GM13976 (cell line): ENCODE results near the gene OR4K2.
"Not testable (repeated sequence)": the region's sequence is repeated elsewhere in the genome, so short reads cannot be mapped to it uniquely, and the experiment has no call there.

Source experiments
- DNase-seq: peaks from one replicate; pipeline ENCODE4 v3.0.0; 2012; ENCODE audit warnings: low spot score
- in situ Hi-C: fragments of 300-500 bp; cut with MboI; formaldehyde crosslinking; loops from one replicate; pipeline ENCODE4 v1.12.0; 2022; ENCODE audit warnings: low sequenced_read_pairs, mixed read lengths, inconsistent platforms; ENCODE audit not compliant: unreplicated experiment
- TF ChIP-seq, protein P1 (sequence below): IDR thresholded peaks from 2 replicates; pipeline ENCODE4 v1.5.1; 2012; ENCODE audit warnings: borderline replicate concordance, mild to moderate bottlenecking; ENCODE audit not compliant: insufficient read depth; ENCODE audit errors: extremely low read depth, missing control alignments, control extremely low read depth

OR4K2 gene, protein sequence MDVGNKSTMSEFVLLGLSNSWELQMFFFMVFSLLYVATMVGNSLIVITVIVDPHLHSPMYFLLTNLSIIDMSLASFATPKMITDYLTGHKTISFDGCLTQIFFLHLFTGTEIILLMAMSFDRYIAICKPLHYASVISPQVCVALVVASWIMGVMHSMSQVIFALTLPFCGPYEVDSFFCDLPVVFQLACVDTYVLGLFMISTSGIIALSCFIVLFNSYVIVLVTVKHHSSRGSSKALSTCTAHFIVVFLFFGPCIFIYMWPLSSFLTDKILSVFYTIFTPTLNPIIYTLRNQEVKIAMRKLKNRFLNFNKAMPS

DNA sequence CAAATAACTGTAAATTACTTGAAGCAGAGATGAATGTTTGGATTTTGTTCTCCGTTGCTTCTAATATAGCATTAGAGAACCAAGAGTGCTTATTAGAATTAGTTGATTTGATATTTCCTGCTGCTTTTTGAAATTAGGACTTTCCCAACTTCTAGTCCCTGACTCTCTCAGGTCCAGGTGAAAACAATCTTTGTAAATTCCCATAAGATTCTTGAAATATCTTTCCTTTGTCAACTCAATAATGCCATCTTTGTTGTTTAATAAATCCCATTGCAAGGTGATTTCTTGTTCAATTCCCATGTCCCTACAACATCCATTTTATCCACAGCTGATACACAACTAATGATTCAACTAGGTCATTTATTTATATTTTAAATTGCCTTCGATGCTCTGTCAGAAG is at the start of gene OR4K2:
Gene OR4K2 (plus strand): TSS at position 301 of the 400 bp plus-strand sequence. CDS start 1,126 bp downstream, outside the sequence.
- in situ Hi-C loops, result no loop called here
- DNase-seq, result no peak

GRCh38 chr14:19827626-19828244 is 47.2 kb upstream of the OR4K2 start:
- DNase-seq, in situ Hi-C loops: not testable (repeated sequence)

More for the DNA sequence above, at the start of gene OR4K2:
- TF ChIP-seq, protein P1, sequence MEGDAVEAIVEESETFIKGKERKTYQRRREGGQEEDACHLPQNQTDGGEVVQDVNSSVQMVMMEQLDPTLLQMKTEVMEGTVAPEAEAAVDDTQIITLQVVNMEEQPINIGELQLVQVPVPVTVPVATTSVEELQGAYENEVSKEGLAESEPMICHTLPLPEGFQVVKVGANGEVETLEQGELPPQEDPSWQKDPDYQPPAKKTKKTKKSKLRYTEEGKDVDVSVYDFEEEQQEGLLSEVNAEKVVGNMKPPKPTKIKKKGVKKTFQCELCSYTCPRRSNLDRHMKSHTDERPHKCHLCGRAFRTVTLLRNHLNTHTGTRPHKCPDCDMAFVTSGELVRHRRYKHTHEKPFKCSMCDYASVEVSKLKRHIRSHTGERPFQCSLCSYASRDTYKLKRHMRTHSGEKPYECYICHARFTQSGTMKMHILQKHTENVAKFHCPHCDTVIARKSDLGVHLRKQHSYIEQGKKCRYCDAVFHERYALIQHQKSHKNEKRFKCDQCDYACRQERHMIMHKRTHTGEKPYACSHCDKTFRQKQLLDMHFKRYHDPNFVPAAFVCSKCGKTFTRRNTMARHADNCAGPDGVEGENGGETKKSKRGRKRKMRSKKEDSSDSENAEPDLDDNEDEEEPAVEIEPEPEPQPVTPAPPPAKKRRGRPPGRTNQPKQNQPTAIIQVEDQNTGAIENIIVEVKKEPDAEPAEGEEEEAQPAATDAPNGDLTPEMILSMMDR, result no peak

GRCh38 chr14:19828314-19828713 is 46.6 kb upstream of the OR4K2 start:
- TF ChIP-seq, protein P1, result no peak
- DNase-seq, result no peak
- in situ Hi-C loops, result no loop called here

GRCh38 chr14:19834203-19834848 is 40.6 kb upstream of the OR4K2 start:
- DNase-seq, in situ Hi-C loops: not testable (repeated sequence)

- TF ChIP-seq, protein P1, result no peak
- no peak for DNase-seq
- in situ Hi-C loops, result no loop called here
Measured at GRCh38 chr14:19838433-19838832, 36.5 kb upstream of the OR4K2 start.

DNA sequence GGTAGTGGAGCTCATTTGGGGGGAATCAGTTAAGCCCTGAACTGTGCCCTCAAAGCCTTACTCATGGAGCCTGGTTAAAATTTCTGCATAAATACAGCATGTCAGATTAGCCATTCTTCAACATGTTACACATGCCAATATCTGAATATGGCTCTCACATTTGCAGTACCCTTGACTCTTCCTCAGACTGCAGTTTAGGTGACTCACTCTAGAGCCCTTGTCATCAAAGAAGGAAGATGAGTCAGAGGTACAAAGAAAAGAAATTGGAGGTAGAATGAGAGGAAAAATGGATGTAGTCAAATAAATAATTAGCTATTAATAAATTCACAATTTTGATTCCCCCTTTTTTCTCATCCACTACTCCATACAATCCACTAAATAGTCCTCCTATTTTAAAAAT is 23.6 kb upstream of the OR4K2 start:
- TF ChIP-seq, protein P1, result no peak
- in situ Hi-C loops, result no loop called here
- no peak for DNase-seq

GRCh38 chr14:19866061-19866669 is 8.8 kb upstream of the OR4K2 start:
- DNase-seq, in situ Hi-C loops: not testable (repeated sequence)

DNA sequence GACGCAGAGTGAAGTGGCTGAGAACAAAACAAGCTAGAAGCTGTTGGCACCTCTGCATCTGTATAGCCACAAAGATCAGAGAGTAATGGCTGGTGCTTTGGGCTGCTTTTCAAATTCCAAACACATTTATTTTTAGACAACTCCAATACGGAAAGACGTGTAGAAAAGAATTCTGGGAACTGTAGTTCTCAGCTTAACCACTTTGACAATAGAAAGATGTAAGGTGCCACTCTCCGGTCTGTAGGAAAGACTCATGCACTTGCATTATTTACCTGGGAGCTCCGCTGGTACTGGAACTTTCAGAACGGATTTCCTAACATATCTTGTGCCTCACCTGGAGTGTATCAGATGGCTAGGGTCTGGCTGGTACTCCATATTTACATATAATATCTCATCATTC is 1.8 kb upstream of the OR4K2 start:
- in situ Hi-C loops, result no loop called here
- no peak for DNase-seq
- TF ChIP-seq, protein P1, result no peak
